ENCODE measurements around the gene SPATA2. TPM values are rescaled to one million over a fixed set of nuclear protein-coding genes. Genes with fewer than 3 reads are reported as not detected.

SPATA2 gene
- total RNA-seq, 1 donor from 2014 or later = 8.4 TPM

DNA sequence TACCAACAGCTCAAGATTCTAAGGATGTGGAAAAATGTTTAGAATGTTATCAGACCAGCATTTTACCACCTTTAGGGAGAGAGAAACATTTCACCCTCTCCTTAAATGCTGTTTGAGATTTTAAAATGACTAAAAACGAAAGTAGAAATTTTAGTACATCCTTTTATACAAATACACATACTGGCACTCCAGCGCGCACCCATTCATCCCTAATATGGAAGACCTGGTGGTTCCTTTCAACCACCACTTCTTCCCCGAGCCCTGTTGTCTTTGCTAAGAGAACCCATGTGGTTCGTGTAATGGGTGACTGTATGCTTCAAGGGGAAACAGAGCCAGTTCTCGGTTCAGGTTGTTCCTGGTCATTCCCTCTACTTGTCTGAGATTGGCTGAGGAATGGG, 21.3 kb downstream of the SPATA2 start:
- H3K9me3 Mint-ChIP-seq (ENCODE audit: unreplicated experiment) = no peaks in the 10 kb centered on the region
- TF ChIP-seq, protein P1, sequence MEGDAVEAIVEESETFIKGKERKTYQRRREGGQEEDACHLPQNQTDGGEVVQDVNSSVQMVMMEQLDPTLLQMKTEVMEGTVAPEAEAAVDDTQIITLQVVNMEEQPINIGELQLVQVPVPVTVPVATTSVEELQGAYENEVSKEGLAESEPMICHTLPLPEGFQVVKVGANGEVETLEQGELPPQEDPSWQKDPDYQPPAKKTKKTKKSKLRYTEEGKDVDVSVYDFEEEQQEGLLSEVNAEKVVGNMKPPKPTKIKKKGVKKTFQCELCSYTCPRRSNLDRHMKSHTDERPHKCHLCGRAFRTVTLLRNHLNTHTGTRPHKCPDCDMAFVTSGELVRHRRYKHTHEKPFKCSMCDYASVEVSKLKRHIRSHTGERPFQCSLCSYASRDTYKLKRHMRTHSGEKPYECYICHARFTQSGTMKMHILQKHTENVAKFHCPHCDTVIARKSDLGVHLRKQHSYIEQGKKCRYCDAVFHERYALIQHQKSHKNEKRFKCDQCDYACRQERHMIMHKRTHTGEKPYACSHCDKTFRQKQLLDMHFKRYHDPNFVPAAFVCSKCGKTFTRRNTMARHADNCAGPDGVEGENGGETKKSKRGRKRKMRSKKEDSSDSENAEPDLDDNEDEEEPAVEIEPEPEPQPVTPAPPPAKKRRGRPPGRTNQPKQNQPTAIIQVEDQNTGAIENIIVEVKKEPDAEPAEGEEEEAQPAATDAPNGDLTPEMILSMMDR (IDR thresholded peaks at IDR 0.05; ENCODE audit: unreplicated experiment) = no peak
- H3K27ac Mint-ChIP-seq (ENCODE audit: unreplicated experiment) = no peak overlapping the region
- no peaks in the 10 kb centered on the region for H3K36me3 Mint-ChIP-seq (ENCODE audit: low read depth, unreplicated experiment)
- no peak overlapping the region for H3K4me3 Mint-ChIP-seq (ENCODE audit: unreplicated experiment)
- peaks cover 6% of the 10 kb centered on the region for H3K27me3 Mint-ChIP-seq (ENCODE audit: unreplicated experiment)
- H3K4me1 Mint-ChIP-seq (ENCODE audit: unreplicated experiment) = peaks cover 12% of the 10 kb centered on the region
- DNase-seq (ENCODE audit: low spot score) = no peak

DNA sequence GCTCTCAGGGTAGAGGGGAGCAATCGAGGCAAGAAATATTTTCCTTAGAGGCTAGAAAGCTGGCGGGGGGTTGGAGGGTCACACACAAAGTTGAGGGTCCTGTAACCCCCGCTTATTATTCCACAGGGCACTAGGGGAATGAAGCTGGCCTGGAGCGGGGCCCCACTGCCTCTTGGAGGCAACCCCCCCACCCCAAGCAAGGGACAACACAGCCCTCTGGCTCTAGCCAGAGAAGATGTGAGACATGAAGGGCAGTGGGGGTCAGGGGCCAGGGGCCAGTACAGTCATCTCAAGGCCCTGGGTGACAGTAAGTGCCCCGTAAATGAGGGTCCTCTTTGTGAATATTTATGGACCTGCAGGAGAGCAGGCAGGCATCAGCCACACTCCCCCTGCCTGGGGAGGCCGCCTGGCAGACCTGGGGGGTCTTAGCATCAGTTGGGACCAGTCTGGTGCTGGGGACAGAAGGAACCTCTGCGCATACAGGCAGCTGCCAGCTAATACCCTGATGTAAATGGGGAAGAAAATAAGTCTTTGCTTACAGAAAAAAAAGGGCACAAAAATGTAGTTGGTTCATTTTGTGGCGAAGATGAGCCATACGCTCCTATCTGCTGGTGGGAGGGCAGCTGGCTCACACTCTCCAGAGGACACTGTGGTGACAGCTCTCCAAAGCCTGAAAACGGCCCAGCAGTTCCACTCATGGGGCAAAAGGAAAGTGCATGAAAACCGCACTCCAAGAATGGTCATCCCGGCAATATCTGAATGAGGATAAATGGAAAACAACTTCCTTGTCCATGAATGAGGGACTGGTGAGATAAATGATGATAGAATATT, 21.9 kb downstream of the SPATA2 start:
- H3K27me3 Mint-ChIP-seq (ENCODE audit: unreplicated experiment) = peaks cover 9% of the 10 kb centered on the region
- no peak for DNase-seq (ENCODE audit: low spot score)
- TF ChIP-seq, protein P1 (IDR thresholded peaks at IDR 0.05; ENCODE audit: unreplicated experiment) = no peak
- no peak overlapping the region for H3K4me3 Mint-ChIP-seq (ENCODE audit: unreplicated experiment)
- no peaks in the 10 kb centered on the region for H3K36me3 Mint-ChIP-seq (ENCODE audit: low read depth, unreplicated experiment)
- no peak overlapping the region for H3K27ac Mint-ChIP-seq (ENCODE audit: unreplicated experiment)
- H3K4me1 Mint-ChIP-seq (ENCODE audit: unreplicated experiment) = peaks cover 13% of the 10 kb centered on the region
- no peaks in the 10 kb centered on the region for H3K9me3 Mint-ChIP-seq (ENCODE audit: unreplicated experiment)

DNA sequence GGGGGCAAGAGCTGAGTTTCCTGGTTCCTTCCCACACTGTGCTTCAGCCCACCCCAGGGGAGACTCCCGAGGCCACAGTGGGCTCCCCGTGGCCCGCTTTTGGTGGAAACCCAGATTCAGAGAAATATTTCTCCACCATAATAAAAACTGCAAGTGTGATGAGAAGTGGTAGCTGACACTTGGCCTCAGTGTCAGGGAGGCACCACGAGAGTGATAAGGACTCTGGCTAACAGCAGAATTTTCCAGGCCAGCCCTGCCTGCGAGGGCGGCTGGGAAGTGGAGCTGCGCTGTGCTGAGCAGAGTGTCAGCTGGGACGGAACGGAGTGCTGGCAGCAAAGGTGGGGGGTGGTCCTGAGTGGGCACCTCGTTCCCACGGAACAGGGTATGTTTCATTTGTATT, 22.5 kb downstream of the SPATA2 start:
- peaks cover 16% of the 10 kb centered on the region for H3K4me1 Mint-ChIP-seq (ENCODE audit: unreplicated experiment)
- no peak overlapping the region for H3K27ac Mint-ChIP-seq (ENCODE audit: unreplicated experiment)
- peaks cover 9% of the 10 kb centered on the region for H3K27me3 Mint-ChIP-seq (ENCODE audit: unreplicated experiment)
- no peak for DNase-seq (ENCODE audit: low spot score)
- TF ChIP-seq, protein P1 (IDR thresholded peaks at IDR 0.05; ENCODE audit: unreplicated experiment) = no peak
- no peaks in the 10 kb centered on the region for H3K36me3 Mint-ChIP-seq (ENCODE audit: low read depth, unreplicated experiment)
- no peak overlapping the region for H3K4me3 Mint-ChIP-seq (ENCODE audit: unreplicated experiment)
- H3K9me3 Mint-ChIP-seq (ENCODE audit: unreplicated experiment) = no peaks in the 10 kb centered on the region

DNA sequence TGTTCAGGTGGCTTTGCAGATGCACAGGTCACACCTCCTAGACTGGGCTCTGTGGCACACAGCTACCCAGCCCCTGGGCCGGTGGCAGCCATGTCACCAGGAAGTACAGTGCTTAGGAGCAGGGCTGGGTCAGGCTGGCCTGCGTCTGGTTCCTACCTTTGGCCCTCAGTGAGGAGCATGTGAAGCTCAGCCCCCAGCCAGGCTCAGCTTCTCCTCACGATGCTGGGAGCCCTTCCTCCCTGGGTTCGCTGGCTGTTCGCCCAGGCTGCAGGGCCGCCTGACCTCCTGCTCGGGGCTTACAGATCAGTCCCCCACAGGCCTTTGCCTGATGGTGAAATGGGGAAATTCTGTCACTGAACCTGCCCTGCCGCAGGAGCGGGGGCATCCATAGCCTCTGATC, 23.1 kb downstream of the SPATA2 start:
- Mint-ChIP-seq H3K36me3 (ENCODE audit: low read depth, unreplicated experiment) (peaks cover 4% of the 10 kb centered on the region), H3K4me1 (ENCODE audit: unreplicated experiment) (peaks cover 20% of the 10 kb centered on the region), H3K4me3 (ENCODE audit: unreplicated experiment) (no peak overlapping the region), H3K27ac (ENCODE audit: unreplicated experiment) (no peak overlapping the region), H3K9me3 (ENCODE audit: unreplicated experiment) (no peaks in the 10 kb centered on the region), H3K27me3 (ENCODE audit: unreplicated experiment) (peaks cover 9% of the 10 kb centered on the region)
- TF ChIP-seq, protein P1 (IDR thresholded peaks at IDR 0.05; ENCODE audit: unreplicated experiment) = no peak
- DNase-seq (ENCODE audit: low spot score) = no peak

DNA sequence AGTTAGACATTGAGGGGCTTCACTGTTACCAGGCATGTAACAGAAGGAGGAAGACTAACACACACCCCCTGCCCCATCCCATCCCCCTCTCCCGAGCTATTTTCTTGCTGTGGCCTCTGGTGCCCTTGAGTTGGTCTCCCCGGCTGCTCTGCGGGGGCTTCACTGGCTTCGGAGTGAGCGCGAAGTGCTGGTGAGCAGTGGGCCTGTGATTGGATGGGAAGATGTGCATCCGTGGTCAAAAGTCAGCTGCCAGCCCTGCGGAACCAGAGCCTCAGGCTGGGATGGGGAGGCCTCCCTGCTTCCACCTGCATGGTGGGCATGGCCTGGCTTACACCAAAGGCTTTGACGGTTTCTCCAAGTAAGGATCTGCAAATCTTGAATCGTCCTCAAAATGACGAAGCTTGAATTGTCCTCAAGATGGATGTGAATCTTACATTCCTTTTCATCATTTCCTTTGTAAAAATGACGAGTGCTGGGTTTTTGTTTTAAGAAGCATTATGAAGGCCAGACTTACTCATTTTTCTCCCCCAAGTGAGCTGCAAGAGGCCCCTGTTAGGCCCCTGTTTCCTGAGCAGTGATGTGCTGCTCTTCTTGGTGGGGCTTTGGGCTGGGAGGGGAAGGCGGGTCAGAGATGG, 23.7 kb downstream of the SPATA2 start:
- TF ChIP-seq, protein P1 (IDR thresholded peaks at IDR 0.05; ENCODE audit: unreplicated experiment) = no peak
- H3K27ac Mint-ChIP-seq (ENCODE audit: unreplicated experiment) = no peak overlapping the region
- H3K9me3 Mint-ChIP-seq (ENCODE audit: unreplicated experiment) = no peaks in the 10 kb centered on the region
- H3K27me3 Mint-ChIP-seq (ENCODE audit: unreplicated experiment) = peaks cover 9% of the 10 kb centered on the region
- H3K4me3 Mint-ChIP-seq (ENCODE audit: unreplicated experiment) = no peak overlapping the region
- no peak for DNase-seq (ENCODE audit: low spot score)
- H3K4me1 Mint-ChIP-seq (ENCODE audit: unreplicated experiment) = peaks cover 24% of the 10 kb centered on the region
- peaks cover 6% of the 10 kb centered on the region for H3K36me3 Mint-ChIP-seq (ENCODE audit: low read depth, unreplicated experiment)
